PC-3 (cell line): ENCODE data around the gene RASAL2.

Source experiments
- EZH2phosphoT487 ChIP-seq: fragments of 300-600 bp; sonication (generic); IDR thresholded peaks from 2 replicates; pipeline ENCODE4 v1.6.1; 2018; ENCODE audit warnings: mild to moderate bottlenecking, antibody characterized with exemption, low read length, borderline replicate concordance
- TF ChIP-seq, protein P1 (sequence below): fragments of 300-600 bp; sonication (generic); conservative IDR thresholded peaks from 2 replicates; pipeline ENCODE4 v1.5.1; 2017; ENCODE audit warnings: antibody characterized with exemption, low read depth, mild to moderate bottlenecking, low read length

DNA sequence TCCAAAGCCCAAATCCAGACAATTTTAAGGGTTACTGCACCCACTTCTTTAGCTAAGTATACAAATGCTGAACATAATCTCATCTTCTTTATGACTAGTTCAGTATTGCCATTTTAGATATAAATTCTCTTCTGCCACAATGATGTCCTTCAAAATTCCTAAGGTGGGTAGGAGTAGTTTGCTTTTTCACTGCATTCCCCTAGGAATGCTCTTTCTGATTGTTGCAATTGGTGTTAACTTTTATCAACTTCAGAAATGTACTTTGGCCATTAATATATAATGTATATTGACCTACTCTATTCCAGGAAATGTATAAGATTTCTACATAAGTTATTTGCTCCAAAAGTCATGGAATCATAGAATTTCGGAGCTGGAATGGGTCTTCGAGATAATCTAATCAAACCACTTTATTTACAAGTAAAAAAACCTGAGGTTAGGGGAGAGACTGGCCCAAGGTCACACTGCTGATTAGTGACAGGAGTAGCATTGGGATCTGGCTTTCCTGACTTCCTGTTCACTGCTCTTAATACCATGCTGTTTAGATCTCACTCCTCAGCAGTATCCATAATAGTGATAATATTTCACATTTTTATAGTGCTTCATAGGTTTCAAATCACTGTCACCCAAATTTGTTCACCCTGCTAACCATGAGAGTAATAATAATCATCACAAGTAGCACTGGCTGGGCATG is 46.4 kb upstream of the RASAL2 start:
- TF ChIP-seq, protein P1, sequence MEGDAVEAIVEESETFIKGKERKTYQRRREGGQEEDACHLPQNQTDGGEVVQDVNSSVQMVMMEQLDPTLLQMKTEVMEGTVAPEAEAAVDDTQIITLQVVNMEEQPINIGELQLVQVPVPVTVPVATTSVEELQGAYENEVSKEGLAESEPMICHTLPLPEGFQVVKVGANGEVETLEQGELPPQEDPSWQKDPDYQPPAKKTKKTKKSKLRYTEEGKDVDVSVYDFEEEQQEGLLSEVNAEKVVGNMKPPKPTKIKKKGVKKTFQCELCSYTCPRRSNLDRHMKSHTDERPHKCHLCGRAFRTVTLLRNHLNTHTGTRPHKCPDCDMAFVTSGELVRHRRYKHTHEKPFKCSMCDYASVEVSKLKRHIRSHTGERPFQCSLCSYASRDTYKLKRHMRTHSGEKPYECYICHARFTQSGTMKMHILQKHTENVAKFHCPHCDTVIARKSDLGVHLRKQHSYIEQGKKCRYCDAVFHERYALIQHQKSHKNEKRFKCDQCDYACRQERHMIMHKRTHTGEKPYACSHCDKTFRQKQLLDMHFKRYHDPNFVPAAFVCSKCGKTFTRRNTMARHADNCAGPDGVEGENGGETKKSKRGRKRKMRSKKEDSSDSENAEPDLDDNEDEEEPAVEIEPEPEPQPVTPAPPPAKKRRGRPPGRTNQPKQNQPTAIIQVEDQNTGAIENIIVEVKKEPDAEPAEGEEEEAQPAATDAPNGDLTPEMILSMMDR, result no peak
- no peak for TF ChIP-seq EZH2phosphoT487
